PC-9 (cell line): ENCODE measurements around the gene EHMT1.

ENCODE experiments used
- CTCF ChIP-seq: fragments of 200-600 bp; sonication (generic); conservative IDR thresholded peaks from 2 replicates; pipeline ENCODE4 v1.6.1; 2017; ENCODE audit warnings: mixed run types, antibody characterized with exemption, mild to moderate bottlenecking, moderate library complexity
- EZH2 ChIP-seq: fragments of 200-600 bp; sonication (generic); IDR thresholded peaks from 2 replicates; pipeline ENCODE4 v1.8.0; 2017; ENCODE audit warnings: antibody characterized with exemption, low read depth

GRCh38 chr9:137696136-137696925 lies 77.5 kb downstream of the EHMT1 start:
- TF ChIP-seq CTCF (no peak), EZH2 (no peak)
